HG03025 (cell line): ENCODE results near the gene RAB4B.
"Not testable (repeated sequence)": the region's sequence is repeated elsewhere in the genome, so short reads cannot be mapped to it uniquely, and the experiment has no call there.

Experiments
- ATAC-seq: cut with Tn5 transposase; IDR thresholded peaks from one replicate; pipeline ENCODE4 v1.9.1; 2021; ENCODE audit warnings: mild to moderate bottlenecking, moderate library complexity; ENCODE audit not compliant: unreplicated experiment, low FRiP score

Gene RAB4B

GRCh38 chr19:40815223-40815622 lies 37.2 kb downstream of the RAB4B start:
- ATAC-seq, result no peak

- ATAC-seq, result not testable (repeated sequence)
Observed at GRCh38 chr19:40818480-40819399, 40.7 kb downstream of the RAB4B start.

- ATAC-seq, result not testable (repeated sequence)
Observed at GRCh38 chr19:40819479-40820234, 41.6 kb downstream of the RAB4B start.

GRCh38 chr19:40822161-40822560 lies 44.1 kb downstream of the RAB4B start:
- ATAC-seq, result no peak

- ATAC-seq, result not testable (repeated sequence)
Observed at GRCh38 chr19:40822704-40823553, 44.9 kb downstream of the RAB4B start.

GRCh38 chr19:40824916-40825315 lies 46.9 kb downstream of the RAB4B start:
- ATAC-seq, result not testable (repeated sequence)

GRCh38 chr19:40825460-40826095 lies 47.5 kb downstream of the RAB4B start:
- not testable (repeated sequence) for ATAC-seq

- ATAC-seq, result not testable (repeated sequence)
Observed at GRCh38 chr19:40826312-40826698, 48.3 kb downstream of the RAB4B start.

- ATAC-seq, result not testable (repeated sequence)
Observed at GRCh38 chr19:40826699-40827385, 48.8 kb downstream of the RAB4B start.

GRCh38 chr19:40827386-40828247 lies 49.6 kb downstream of the RAB4B start:
- ATAC-seq, result no peak

- no peak for ATAC-seq
Observed at GRCh38 chr19:40829205-40829604, 51.2 kb downstream of the RAB4B start.

- not testable (repeated sequence) for ATAC-seq
Observed at GRCh38 chr19:40830741-40831140, 52.7 kb downstream of the RAB4B start.

GRCh38 chr19:40831502-40832430 lies 53.7 kb downstream of the RAB4B start:
- no peak for ATAC-seq

- not testable (repeated sequence) for ATAC-seq
Observed at GRCh38 chr19:40832431-40832790, 54.4 kb downstream of the RAB4B start.

GRCh38 chr19:40833728-40834533 lies 55.9 kb downstream of the RAB4B start:
- ATAC-seq, result not testable (repeated sequence)

GRCh38 chr19:40836754-40837429 lies 58.8 kb downstream of the RAB4B start:
- no peak for ATAC-seq
